ENCODE measurements around the gene UBA1.

Gene UBA1

GRCh38 chrX:47186096-47186740 lies 7.4 kb upstream of the UBA1 start:
- DNase-seq (ENCODE audit: low read depth), result no peak
- no peak overlapping the region for H3K4me3 ChIP-seq (ENCODE audit: control insufficient read depth, low read depth, low read length)
- no peak for TF ChIP-seq CTCF (conservative IDR thresholded peaks at IDR 0.05; ENCODE audit: control insufficient read depth, insufficient read depth, low read depth, low read length)

- no peak overlapping the region for H3K4me3 ChIP-seq (ENCODE audit: control insufficient read depth, low read depth, low read length)
- DNase-seq (ENCODE audit: low read depth), result no peak
- no peak for TF ChIP-seq CTCF (conservative IDR thresholded peaks at IDR 0.05; ENCODE audit: control insufficient read depth, insufficient read depth, low read depth, low read length)
Observed at GRCh38 chrX:47187106-47187677, 6.4 kb upstream of the UBA1 start.

DNA sequence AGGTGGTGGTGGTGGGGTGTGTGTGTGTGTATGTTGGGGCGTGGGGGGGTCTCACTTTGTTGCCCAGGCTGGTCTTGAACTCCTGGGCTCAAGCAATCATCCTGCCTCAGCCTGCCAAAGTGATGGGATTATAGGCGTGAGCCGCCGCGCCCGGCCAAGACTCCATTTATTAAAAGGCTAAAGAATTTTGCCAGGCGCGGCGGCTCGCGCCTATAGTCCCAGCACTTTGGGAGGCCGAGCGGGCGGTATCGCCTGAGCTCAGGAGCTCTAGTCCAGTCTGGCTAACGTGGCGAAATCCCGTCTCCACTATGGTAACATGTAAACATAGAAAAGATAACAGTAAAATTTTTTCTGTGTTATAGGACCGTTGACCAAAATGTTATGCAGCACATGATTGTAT lies 3.7 kb upstream of the UBA1 start:
- no peak overlapping the region for H3K4me3 ChIP-seq (ENCODE audit: control insufficient read depth, low read depth, low read length)
- no peak for DNase-seq (ENCODE audit: low read depth)
- TF ChIP-seq CTCF (conservative IDR thresholded peaks at IDR 0.05; ENCODE audit: control insufficient read depth, insufficient read depth, low read depth, low read length), result no peak

DNA sequence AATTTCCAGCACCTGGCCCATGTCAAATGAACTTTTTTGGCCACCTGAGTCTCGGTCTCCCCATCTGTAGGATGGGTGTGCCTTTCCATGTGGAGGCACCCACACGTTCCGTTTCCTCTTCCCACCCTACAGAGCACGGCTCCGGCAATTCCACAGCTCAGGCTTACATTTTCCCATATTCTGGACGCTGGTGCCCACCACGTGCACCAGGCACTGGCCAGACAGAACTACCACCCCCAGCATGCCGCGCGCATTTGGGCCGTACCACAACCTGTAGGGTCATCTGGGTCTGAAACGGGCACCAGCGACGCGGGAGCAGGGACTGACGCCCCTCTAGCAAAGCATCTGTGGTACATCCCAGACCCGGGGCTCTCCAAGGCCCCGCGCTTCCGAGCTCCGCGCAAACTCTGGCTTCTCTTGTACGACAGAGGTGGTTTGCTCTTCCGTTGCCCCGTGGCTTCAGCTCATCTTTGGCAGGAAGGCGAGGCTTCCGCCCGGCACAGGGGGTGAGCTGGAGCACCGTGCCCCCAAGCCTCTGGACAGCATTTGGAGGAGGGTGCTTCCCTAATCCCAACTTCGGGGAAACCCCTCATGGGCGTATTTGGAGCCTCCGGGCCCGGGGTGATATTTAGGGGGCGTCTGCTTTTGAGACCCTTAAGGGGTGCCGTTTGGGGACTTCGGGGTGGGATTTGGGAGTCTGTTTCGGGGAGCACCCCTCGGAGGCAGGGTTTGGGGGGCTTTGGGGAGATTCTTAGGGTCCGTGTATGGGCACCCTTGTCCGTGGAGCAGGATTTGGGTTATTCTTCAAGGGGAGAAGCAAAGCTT lies 3.0 kb upstream of the UBA1 start:
- TF ChIP-seq CTCF (conservative IDR thresholded peaks at IDR 0.05; ENCODE audit: control insufficient read depth, insufficient read depth, low read depth, low read length), result no peak
- peak overlapping the region; percentile 57 for H3K4me3 ChIP-seq (ENCODE audit: control insufficient read depth, low read depth, low read length)
- peak; percentile 93 for DNase-seq (ENCODE audit: low read depth)

DNA sequence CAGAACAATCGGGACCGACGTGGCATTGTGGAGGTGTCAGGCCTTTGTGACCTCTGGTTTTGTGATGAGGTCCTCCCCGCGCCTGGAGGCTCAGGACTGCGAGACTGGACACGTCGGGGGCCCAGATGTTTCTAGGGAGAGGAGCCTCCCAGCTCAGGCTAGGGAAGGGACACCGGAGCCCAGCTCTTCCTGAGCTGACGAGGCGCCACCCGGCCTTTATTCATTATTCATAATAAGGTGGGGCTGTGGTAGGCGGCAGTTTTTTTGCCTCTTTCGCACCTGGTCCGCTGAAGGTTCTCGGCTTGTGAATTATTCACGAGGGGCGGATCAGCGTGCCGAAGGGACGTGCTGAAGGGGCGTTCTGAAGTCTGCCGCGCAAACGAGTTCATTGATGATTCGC lies 2.3 kb upstream of the UBA1 start:
- H3K4me3 ChIP-seq (ENCODE audit: control insufficient read depth, low read depth, low read length), result peak overlapping the region; percentile 57
- no peak for TF ChIP-seq CTCF (conservative IDR thresholded peaks at IDR 0.05; ENCODE audit: control insufficient read depth, insufficient read depth, low read depth, low read length)
- peak; percentile 12 for DNase-seq (ENCODE audit: low read depth)

DNA sequence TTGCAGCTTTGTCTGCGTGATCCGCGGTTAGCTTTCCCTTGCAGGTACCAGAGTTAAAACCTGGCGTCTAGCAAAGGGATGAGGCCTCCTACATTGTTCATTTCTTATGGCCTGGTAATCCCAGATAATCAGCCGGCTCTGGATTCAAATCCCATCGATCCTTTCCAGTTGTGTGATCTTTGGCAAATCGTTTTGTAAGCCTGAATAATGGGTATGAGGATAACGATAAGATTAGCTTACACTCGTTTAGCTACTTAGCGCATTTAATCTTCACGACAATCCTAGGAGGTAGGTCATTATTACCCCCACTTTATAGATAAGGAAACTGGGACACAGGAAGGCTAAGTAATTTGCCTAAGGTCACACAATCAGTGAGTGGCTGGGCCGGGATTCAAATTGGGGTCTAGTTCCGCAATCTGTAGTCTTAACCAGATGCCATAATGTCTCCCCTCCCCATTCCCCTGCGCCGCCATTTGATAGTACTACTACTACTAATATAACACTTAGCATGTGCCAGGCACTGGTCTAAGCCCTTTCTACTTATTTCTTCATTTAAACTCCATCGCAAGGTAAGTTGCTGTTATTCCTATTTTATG lies 1.7 kb upstream of the UBA1 start:
- TF ChIP-seq CTCF (conservative IDR thresholded peaks at IDR 0.05; ENCODE audit: control insufficient read depth, insufficient read depth, low read depth, low read length), result no peak
- DNase-seq (ENCODE audit: low read depth), result no peak
- peak overlapping the region; percentile 57 for H3K4me3 ChIP-seq (ENCODE audit: control insufficient read depth, low read depth, low read length)
